Measurements from ENCODE around the gene PCNX3.

- TF ChIP-seq POLR2A (IDR thresholded peaks at IDR 0.05; ENCODE audit: borderline replicate concordance, extremely low read depth, insufficient read depth, insufficient read length) (no peak), POLR2AphosphoS5 (IDR thresholded peaks at IDR 0.05; ENCODE audit: low read depth, low read length) (no peak), SP1 (IDR thresholded peaks at IDR 0.05; ENCODE audit: low read depth) (no peak), ZNF274 (IDR thresholded peaks at IDR 0.05; ENCODE audit: low read depth, low read length) (no peak), ATF3 (IDR thresholded peaks at IDR 0.05) (no peak), EZH2 (IDR thresholded peaks at IDR 0.05) (no peak), CEBPB (IDR thresholded peaks at IDR 0.05; ENCODE audit: low read depth) (no peak), SIN3A (IDR thresholded peaks at IDR 0.05; ENCODE audit: low read depth) (no peak), FOSL1 (IDR thresholded peaks at IDR 0.05; ENCODE audit: low read depth) (no peak), RAD21 (IDR thresholded peaks at IDR 0.05; ENCODE audit: low read depth) (no peak)
- TF ChIP-seq, protein P1, sequence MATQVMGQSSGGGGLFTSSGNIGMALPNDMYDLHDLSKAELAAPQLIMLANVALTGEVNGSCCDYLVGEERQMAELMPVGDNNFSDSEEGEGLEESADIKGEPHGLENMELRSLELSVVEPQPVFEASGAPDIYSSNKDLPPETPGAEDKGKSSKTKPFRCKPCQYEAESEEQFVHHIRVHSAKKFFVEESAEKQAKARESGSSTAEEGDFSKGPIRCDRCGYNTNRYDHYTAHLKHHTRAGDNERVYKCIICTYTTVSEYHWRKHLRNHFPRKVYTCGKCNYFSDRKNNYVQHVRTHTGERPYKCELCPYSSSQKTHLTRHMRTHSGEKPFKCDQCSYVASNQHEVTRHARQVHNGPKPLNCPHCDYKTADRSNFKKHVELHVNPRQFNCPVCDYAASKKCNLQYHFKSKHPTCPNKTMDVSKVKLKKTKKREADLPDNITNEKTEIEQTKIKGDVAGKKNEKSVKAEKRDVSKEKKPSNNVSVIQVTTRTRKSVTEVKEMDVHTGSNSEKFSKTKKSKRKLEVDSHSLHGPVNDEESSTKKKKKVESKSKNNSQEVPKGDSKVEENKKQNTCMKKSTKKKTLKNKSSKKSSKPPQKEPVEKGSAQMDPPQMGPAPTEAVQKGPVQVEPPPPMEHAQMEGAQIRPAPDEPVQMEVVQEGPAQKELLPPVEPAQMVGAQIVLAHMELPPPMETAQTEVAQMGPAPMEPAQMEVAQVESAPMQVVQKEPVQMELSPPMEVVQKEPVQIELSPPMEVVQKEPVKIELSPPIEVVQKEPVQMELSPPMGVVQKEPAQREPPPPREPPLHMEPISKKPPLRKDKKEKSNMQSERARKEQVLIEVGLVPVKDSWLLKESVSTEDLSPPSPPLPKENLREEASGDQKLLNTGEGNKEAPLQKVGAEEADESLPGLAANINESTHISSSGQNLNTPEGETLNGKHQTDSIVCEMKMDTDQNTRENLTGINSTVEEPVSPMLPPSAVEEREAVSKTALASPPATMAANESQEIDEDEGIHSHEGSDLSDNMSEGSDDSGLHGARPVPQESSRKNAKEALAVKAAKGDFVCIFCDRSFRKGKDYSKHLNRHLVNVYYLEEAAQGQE (IDR thresholded peaks at IDR 0.05; ENCODE audit: low read depth) = no peak
- TF ChIP-seq, protein P2, sequence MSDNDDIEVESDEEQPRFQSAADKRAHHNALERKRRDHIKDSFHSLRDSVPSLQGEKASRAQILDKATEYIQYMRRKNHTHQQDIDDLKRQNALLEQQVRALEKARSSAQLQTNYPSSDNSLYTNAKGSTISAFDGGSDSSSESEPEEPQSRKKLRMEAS (IDR thresholded peaks at IDR 0.05) = no peak
- TF ChIP-seq, protein P3, sequence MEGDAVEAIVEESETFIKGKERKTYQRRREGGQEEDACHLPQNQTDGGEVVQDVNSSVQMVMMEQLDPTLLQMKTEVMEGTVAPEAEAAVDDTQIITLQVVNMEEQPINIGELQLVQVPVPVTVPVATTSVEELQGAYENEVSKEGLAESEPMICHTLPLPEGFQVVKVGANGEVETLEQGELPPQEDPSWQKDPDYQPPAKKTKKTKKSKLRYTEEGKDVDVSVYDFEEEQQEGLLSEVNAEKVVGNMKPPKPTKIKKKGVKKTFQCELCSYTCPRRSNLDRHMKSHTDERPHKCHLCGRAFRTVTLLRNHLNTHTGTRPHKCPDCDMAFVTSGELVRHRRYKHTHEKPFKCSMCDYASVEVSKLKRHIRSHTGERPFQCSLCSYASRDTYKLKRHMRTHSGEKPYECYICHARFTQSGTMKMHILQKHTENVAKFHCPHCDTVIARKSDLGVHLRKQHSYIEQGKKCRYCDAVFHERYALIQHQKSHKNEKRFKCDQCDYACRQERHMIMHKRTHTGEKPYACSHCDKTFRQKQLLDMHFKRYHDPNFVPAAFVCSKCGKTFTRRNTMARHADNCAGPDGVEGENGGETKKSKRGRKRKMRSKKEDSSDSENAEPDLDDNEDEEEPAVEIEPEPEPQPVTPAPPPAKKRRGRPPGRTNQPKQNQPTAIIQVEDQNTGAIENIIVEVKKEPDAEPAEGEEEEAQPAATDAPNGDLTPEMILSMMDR (IDR thresholded peaks at IDR 0.05 in 2 of 3, conservative IDR thresholded peaks at IDR 0.05 in 1 of 3; ENCODE audit: borderline replicate concordance in 1 of 3, insufficient read depth in 1 of 3, low read depth in 2 of 3, low read length in 2 of 3) = no peak
These were observed 2.9 kb upstream of the PCNX3 start for GRCh38 chr11:65612691-65613090.

Measured in HCT116 (cell line).